Brain pericyte (primary cell): ENCODE measurements around the gene LENG8.
"Not testable (repeated sequence)": the region's sequence is repeated elsewhere in the genome, so short reads cannot be mapped to it uniquely, and the experiment has no call there.

ENCODE experiments used
- DNase-seq: peaks from one replicate; pipeline ENCODE4 v3.0.0-alpha.2; 2012; ENCODE audit warnings: low read depth, low spot score

Gene LENG8

GRCh38 chr19:54439174-54439851, 9.7 kb upstream of the LENG8 start:
- DNase-seq: no peak

GRCh38 chr19:54440641-54441040, 8.4 kb upstream of the LENG8 start:
- DNase-seq: no peak

GRCh38 chr19:54444737-54445136, 4.3 kb upstream of the LENG8 start:
- no peak for DNase-seq

GRCh38 chr19:54446349-54446748, 2.6 kb upstream of the LENG8 start:
- DNase-seq: not testable (repeated sequence)

GRCh38 chr19:54448040-54448773, 792 bp upstream of the LENG8 start:
- DNase-seq: no peak

- no peak for DNase-seq
Measured at GRCh38 chr19:54449701-54450069, 686 bp downstream of the LENG8 start.

- no peak for DNase-seq
Measured at GRCh38 chr19:54451331-54451871, 2.4 kb downstream of the LENG8 start.

GRCh38 chr19:54451997-54452396, 3.0 kb downstream of the LENG8 start:
- DNase-seq: no peak

GRCh38 chr19:54452626-54453025, 3.6 kb downstream of the LENG8 start:
- DNase-seq: no peak

- DNase-seq: no peak
Measured at GRCh38 chr19:54453921-54454780, 5.2 kb downstream of the LENG8 start.

GRCh38 chr19:54454781-54455675, 6.0 kb downstream of the LENG8 start:
- no peak for DNase-seq

GRCh38 chr19:54455786-54456422, 6.9 kb downstream of the LENG8 start:
- no peak for DNase-seq

GRCh38 chr19:54456423-54457373, 7.7 kb downstream of the LENG8 start:
- DNase-seq: no peak

- DNase-seq: no peak
Measured at GRCh38 chr19:54457773-54458647, 9.0 kb downstream of the LENG8 start.

- no peak for DNase-seq
Measured at GRCh38 chr19:54458648-54459281, 9.8 kb downstream of the LENG8 start.

- DNase-seq: no peak
Measured at GRCh38 chr19:54459282-54460229, 10.6 kb downstream of the LENG8 start.
